Glomerular endothelial cell (primary cell): Measurements from ENCODE around the gene RPS19BP1. TPM values are rescaled to one million over a fixed set of nuclear protein-coding genes. Genes with fewer than 3 reads are reported as not detected.

Experiments
- DNase-seq: peaks from one replicate; pipeline ENCODE4 v3.0.0-alpha.2; 2011; ENCODE audit warnings: low read depth, low spot score; ENCODE audit errors: extremely low read depth
- total RNA-seq: library from RNA; depleted of rRNA; stranded (reverse); fragments of >200 nt; gene quantifications from 2 replicates; pipeline ENCODE4 v1.2.3, GENCODE V29; 2015

RPS19BP1 gene
- total RNA-seq, 1 donor from 2014 or later = 103 TPM

DNA sequence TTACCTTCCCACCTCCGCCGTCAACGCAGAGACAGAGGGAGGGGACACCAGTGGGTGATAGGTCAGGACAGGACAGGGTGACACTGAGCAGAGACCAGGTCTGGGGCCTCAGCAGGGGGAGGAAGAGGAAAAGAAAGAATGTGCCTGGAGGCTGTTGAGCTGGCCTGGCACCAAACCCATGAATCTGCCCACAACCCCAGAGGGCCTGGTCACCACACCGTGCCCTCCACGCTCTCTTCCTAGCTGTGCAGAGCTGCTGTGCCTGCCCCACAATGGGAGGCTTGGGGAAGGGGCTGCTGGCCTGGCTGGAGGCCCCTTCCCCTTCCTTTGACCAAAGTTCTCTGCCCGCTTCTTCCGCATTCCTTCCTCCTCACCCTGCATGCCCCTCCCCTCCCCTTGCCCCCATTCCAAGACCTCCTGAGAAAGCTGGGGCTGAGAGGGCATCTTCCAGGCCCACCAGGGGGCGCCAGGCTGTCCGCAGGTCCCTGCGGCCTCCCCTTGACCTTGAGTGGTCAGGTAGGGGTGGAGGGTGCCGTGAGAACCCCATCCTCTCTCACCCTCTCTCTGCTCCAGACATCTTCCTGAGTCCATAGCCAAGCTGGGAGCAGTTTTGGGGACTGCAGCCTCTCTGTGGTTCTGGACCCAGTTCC lies 27.0 kb upstream of the RPS19BP1 start:
- DNase-seq = no peak

DNA sequence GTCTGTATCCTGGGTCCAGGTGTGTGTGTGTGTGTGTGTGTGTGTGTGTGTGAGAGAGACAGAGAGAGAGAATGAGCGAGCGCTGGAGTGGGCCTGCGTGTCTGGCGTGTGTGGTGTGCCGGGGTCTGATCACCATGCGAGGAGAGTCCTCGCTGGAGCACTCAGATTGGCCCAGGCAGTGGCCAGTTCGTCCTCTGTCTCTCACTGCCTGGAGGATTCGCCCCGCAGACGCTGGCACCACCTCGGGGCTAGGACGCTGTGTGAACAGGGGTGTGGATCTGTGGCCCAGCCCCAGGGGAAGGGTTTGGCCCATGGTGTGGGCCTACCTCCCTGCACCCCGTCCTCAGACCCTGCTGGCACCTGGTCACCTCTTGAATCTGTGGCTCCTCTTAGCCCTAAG lies 26.4 kb upstream of the RPS19BP1 start:
- no peak for DNase-seq

DNA sequence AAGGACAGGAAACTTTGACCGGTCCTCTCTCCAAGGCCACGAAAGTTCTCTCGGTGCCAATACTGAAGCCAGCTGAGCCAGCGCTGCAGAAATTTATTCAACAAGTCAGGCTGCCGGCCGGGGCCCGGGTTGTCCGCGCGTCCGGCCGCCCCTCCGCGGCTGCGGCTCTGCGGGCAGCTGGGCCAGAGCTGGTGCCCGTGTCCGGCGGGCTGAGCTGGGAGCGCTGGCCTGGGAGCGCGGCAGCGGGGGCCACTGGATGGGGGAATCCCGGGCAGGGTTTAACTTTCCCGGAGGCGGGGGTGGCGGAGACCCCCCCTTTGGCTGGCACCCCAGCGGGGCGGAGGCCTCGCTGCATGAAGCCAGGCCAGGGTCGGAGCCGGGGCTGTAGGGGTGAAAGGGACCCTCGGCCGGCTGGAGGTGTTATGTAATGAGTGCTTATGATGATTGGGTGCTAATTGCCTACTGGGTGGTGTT lies 25.7 kb upstream of the RPS19BP1 start:
- no peak for DNase-seq

DNA sequence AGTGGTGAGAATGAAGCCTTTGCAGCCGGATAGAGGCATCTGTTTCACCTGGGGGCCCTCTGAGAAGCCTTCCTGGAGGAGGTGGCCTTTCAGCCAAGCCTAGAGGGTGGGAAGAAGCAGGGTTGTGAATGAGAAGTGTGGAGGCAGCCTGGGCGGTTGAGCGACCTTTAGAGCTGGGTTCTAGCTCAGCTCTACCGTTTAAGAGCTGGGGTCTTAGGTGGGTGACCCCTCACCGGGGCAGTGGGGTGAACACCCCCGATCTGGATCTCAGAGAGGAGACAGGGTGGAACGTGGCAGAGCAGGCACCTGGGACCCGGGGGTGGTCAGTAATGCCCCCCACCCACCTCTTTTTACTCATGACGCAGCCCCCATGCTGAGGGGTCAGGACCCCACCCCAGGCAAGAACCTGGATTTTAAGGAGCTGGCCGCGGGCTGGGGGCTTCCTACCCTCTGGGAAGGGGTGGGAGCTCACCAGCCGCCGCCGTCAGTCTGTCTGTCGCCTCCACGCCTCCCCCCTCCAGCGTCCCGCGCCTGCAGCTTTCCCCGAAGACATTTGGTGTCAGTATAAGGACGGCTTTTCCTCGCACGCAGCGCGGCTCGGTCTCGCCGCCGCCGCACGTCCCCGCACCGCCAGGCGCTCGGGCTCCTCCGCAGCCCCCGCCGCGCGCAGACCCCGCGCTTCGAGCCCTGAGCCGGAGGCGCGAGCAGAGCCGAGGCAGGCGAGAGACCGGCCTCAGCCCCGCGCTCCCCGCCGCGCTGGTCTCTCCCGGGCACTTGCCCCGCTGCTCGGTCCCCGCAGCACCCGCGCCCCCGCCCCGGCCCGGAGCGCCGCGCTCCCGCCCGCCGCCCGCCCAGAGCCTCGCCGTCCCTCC lies 24.7 kb upstream of the RPS19BP1 start:
- DNase-seq = no peak

DNA sequence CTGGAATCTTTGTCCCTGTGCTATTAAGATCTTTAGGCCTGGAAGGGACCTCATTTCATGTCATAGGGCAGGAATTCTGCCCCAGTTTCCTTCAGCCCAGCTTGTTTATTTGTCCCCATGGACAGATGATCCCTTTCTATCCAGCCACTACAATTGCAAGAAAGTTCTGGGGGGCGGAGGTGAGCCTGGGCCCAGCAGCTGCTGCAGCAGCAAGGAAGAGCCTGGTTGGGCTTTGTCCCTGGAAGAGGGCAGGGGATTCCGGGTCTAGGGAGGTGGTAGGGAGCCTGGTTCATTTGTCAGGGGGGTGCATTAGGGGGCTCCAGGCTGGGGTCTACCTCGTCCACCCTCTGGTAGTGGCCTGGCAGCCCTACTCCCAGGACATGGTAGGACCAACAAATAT lies 21.6 kb upstream of the RPS19BP1 start:
- DNase-seq = no peak

DNA sequence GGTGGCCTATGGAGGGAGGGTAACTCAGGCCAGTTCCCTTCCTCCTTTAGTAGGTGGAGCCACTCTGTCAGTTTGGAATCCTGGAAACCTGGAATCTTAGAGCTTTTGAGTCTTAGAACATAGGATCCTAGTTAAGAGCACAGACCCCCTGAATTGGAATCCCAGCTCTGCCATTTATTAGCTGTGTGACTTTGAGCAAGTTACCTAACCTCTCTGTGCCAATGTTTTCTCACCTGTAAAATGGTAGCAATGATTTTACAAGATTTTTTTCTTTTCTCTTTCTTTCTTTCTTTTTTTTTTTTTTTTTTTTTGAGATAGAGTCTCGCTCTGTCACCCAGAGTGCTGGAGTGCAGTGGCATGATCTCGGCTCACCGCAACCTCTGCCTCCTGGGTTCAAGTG lies 20.9 kb upstream of the RPS19BP1 start:
- DNase-seq = no peak

DNA sequence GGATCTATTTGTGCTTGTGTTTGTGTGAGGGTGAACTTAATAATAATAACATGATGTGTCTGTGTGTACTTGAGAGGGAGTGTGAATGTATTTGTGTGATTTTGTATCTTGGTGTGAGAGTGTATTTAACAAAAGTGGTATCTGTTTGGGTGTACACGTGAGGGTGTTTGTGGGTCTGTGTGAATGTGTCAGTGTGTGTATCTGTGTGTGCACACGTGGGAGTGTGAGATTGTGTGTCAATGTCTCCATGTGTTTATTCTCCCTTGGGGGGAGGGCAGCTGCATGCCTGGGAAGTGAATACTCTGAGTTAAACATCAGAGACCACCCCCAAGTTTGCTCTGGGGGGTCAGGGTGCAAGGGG lies 15.0 kb upstream of the RPS19BP1 start:
- no peak for DNase-seq

DNA sequence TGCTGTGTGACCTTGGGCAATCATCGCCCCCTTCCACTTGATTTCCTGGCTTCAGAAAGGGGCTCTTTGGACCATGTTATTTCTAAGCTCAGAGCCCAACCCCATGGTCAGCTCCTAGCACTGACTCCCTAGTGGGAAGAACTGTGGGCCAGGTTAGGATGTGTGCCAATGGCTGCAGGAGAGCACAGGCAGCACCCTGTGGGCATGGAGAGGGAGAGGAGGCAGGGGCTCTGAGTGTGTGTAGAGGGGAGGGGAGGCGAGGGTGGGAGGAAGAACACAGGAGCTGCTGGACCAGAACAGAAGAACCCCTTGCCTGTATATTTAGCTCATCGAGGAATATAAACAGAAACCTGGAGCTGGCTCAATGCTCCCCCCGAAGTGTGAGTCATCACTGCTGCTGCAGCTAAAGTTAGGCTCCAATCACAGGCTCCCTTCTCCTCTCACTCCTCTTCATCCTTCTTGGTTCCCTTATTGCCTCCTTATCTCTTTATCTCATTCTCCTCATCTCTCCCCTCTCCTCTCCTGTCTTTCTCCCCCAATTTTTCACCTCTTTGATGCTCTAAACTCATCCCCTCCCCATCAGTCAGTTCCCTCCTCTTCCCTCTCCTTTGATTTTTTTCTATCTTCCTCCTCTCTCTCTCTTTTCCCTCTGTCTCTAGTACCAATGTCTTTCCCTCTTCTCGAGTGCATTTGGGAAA lies 14.5 kb upstream of the RPS19BP1 start:
- no peak for DNase-seq

DNA sequence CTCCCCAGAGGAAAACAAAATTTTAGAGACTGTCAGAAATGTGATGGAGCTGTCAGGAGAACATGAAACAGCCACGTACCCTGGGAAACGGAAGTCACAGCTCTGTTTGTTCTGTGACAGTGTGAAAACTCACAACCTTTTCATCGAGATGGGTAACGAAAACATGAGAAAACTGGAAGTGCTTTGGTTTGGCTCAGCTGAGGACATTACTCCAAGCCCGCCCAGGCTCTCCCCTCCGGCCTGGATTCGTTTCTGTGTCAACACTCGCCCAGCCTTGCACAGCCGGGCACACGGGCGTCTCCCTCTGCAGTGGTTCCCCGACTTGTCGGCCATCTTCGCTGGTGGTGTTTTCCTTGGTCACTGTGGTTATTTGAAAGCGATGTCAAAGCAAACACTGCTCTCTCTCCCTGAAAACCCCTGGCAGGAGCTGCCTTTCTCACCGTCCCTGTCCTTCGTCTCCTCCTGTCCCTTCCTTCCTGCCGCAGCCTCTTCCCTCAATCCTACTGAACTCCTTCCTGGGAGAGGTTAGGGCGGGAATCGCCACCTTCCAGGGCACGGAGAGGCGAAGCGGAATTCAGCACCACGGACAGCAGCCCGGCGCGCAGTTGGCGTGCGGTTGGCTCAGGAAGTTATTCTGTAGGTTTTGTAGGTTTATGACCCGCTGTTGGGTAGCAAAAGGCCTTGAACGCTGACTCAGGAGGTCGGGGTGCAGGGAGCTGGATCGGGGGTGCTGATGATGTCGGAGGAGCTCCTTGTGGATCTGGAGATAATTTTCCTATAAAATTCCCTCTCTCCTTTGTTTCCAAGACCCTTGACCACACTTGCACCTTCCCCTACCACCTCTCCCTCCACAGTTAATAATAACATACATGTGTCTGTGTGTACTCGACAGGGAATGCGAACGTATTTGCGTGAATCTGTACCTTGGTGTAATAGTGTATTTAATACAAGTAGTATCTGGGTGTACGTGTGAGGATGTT lies 13.1 kb upstream of the RPS19BP1 start:
- no peak for DNase-seq

DNA sequence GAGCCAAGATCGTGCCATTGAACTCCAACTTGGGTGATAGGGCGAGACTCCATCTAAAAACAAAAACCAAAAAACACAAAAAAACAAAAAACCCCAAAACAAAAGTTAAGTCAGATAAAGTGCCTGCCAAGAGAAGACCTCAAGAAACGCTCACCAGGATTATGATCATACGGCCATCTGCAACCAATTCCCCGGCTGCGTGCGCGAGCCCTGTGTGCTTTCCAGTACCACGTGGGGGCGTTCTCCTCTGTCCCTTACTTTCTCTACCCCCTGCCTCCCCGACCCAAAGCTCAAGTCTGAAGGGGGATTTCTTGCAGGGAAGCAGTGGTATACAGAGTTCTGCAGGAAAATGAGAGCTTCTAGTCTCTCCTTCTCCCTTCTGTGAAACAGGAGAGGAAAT lies 10.5 kb upstream of the RPS19BP1 start:
- DNase-seq = no peak

DNA sequence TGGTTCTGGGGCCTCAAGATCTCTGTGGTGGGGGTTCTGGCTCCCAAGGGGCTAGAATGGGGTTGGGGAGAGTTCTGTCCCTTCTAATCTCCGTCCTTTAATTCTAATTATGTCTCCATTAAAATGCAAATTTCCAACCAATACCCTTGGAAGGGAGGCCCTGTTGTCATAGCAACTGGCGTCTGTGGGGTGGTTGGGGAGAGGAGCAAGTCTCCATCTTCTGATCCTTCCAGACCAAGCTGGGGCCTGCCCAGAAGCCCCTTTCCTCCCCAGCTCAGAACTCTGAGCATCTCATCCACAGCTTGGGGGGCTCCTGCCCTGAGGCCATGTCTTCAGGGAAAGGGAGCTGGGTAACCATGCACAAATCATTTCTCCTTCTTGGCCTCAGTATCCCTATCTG lies 5.4 kb upstream of the RPS19BP1 start:
- DNase-seq = no peak

DNA sequence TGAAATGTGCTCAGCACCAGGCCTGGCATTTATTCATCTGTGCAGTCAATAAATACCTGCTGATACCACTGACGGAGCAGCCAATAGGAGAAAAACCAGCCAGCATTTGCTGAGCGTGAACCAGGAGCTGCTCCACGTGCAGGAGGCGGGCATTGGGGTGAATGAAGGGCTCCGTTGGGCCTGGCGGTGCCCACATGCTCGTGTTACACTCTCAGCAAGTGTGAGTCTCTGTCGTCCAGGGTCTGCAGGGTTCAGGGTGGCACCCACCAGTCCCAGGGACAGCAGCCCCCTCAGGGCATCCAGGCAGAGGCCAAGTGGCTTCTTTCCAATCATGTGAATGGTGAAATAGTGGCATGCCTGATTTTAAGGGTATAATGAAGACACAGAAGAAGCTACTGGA lies 4.2 kb upstream of the RPS19BP1 start:
- no peak for DNase-seq

DNA sequence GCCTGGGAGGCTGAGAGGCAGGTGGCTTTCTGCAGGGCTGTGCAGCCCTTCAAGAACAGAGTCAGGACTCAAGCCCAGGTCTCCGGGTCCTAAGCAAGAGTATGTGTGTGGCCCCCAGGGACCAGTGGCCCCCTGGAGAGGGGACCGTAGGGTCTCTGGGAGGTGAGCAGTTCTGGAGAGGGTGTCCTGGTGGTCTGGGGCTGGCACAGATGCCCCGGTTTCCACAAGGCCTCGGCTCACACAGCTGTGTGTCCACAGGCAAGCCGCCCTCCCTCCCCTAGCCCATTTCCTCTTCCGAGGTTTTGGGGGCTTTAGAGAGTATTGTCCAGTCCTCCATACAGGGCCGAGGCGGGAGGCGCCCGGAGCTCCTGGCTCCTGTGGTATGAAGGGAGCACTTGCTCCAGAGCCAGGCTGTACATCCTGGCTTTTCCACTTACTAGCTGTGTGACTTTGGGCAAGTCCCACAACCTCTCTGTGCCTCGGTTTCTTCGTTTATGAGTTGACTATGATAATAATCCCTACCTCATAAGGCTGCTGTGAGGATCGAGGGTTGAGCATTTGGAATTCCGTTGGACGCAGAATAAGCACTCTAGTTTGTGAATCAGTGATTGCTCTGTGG lies 3.4 kb upstream of the RPS19BP1 start:
- DNase-seq = no peak

DNA sequence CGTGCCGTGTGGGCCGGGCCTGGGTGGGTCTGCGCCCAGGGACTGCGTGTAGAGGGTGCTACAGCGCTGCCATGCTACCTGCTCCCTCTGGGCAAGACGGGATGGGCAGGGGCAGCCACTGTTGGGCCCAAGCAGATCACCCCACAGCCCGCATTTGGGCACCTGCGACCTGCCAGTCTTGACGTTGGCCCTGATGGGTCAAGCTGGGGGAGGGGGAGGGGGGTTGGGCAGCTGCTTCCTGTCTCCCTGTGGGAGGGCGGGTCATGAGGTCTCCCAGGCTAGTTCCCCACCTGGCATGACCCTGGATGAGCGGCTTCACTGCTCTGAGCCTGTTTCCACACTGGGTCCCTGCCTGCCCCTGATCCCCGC lies 2.8 kb upstream of the RPS19BP1 start:
- no peak for DNase-seq

DNA sequence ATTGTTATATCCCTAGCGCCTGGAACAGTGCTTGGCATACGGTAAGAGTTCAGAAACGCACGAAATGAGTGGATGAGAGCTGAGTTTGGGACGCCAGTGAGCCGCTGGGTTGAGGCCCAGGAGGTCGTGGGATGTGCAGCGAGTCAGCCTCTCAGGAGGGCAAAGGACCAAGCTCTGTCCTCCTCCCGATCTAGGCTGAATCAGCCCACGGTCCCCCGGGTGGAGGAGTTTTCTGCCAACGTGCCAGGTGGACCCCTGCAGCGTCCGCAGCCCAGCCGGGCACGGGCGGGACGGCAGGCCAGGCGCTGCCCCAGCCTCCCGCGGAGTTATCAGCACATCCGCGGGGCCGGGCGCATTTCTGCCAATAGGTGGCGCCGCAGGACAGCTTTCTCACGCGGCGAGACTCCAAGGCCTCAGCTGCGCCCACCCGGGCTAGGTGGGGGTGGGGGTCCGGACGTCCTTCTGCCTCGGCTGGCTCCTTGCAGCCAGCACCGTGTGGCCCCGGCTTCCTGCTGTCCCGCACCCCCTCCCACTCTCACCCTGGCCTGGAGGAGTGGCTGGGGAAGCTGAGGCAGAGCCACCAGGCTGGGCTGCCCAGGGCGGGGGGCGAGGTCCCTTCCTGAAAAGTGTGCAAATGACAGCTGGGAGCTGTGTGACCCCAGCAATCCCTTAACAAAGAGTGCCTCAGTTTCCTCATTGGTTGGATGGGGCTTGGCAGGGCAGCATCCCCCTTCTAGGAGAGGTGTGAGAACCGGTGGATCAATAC lies 2.2 kb upstream of the RPS19BP1 start:
- DNase-seq = no peak

DNA sequence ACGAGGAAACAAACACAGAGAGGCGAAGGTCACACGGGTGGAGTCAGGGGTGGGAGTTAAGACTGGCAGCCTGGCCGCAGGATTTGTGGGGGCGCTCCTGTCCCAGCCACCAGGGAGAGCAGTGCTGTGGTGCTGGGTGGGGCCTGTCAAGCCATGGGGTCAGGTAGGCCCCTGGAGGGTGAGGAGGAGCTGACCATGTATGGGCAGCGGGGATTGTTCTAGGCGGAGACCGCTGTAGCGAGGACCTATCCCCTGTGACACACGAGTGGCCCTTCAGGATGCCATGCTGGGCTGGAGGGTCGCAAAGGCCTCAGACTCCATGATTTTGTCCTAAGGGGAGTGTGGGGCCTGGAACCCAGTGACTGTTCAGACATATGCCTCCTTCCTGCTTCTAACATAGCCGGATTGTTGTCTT lies 1.6 kb upstream of the RPS19BP1 start:
- no peak for DNase-seq

DNA sequence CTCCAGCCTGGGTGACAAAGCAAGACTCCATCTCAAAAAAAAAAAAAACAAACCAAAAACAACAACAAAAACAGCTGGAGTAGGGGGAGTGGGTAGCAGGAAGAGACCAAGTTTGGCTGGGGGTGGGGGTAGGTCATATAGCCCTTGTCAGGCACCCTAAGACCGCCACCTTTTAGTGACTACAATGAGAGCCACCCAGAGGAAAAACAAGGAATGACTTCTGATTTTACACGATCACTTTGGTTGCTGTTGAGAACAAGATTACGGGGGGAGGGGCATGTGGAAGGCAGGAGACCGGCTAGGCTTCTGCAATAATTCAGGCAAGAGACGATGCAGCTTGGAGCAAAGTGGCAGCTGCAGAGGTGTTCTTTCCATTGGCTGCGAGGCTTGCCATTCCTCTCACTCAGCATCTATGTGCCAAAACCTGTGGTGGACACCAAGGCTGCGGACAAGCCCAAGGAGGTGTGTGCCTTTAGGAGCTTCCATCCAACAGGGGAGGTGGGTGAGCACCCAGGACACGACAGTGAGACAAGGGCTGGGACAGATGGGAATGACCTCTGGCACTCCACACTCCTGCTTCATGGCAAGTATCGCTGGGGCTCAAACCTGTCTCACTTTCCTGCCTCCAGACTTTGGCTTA lies 1.7 kb downstream of the RPS19BP1 start:
- DNase-seq = no peak

DNA sequence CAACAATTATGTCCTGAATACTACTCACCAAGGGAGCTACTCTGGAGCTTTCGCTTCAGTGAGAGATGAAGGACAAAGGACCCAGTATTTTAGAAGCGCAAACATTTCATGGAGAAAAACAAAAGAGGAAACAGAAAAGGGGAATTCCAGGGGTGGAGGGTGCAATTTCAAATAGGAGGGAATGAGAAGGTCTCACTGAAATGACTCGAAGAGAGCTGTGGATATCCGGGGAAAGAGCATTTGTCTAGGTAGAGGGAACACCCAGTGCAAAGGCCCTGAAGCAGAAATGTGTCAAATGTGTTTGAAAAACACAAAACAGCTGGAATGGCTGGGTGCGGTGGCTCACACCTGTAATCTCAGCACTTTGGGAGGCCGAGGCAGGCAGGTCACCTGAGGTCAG lies 2.4 kb downstream of the RPS19BP1 start:
- no peak for DNase-seq

DNA sequence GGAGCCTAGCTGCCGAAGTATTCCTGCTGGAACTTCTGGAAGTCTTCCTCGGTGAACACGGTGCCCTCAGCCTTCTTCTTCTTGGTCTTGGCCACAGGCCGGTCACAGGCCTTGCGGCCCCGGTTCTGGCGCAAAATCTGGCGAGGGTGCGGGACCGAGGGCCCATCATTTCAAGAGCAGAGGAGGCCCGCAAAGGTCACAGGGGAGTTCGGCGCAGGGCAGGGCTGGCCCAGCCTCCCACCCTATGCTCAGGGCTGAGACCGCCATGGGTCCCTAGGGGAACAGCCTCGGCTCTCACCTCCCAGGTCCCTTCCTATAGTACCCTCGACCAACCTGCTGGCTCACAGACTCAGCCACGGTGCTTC lies 3.1 kb downstream of the RPS19BP1 start:
- DNase-seq = no peak
